GM12864 (cell line): ENCODE measurements around the gene GSTM3.
A peak's percentile ranks its signal among the peaks of the same experiment; 100 is the strongest.
"Not testable (repeated sequence)": the region's sequence is repeated elsewhere in the genome, so short reads cannot be mapped to it uniquely, and the experiment has no call there.

Experiments
- DNase-seq: peaks from one replicate; pipeline ENCODE4 v3.0.0-alpha.2; 2011; ENCODE audit warnings: low read depth
- H3K4me3 ChIP-seq: 2 replicates; pipeline ENCODE4 v1.5.1; 2011; ENCODE audit warnings: mild to moderate bottlenecking, low read depth, low read length, control low read depth
- TF ChIP-seq, protein P1 (sequence below): IDR thresholded peaks from 2 replicates; pipeline ENCODE4 v1.5.1; 2011; ENCODE audit warnings: low read depth, mild to moderate bottlenecking, moderate library complexity, low read length, control low read depth, inconsistent platforms; ENCODE audit errors: missing control alignments

The GSTM3 gene

DNA sequence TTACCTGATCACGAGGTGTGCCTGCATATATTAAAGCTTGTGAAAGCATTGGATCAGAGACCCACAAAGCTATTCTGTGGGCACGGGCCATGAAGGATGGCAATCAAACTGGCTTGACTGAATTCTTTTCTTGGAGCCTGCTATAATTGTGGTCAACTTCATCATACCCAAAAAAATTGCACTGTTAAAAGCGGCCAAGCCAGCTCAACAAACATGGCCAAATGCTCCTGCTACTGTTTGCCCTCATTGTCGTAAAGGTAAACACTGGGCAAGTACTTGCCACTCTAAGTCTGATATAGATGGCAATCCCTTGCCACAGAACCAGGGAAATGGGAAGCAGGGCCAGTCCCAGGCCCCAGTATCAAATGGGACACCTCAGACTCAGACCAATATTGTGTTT lies 35.4 kb downstream of the GSTM3 start:
- no peak overlapping the region for H3K4me3 ChIP-seq
- DNase-seq = no peak
- TF ChIP-seq, protein P1, sequence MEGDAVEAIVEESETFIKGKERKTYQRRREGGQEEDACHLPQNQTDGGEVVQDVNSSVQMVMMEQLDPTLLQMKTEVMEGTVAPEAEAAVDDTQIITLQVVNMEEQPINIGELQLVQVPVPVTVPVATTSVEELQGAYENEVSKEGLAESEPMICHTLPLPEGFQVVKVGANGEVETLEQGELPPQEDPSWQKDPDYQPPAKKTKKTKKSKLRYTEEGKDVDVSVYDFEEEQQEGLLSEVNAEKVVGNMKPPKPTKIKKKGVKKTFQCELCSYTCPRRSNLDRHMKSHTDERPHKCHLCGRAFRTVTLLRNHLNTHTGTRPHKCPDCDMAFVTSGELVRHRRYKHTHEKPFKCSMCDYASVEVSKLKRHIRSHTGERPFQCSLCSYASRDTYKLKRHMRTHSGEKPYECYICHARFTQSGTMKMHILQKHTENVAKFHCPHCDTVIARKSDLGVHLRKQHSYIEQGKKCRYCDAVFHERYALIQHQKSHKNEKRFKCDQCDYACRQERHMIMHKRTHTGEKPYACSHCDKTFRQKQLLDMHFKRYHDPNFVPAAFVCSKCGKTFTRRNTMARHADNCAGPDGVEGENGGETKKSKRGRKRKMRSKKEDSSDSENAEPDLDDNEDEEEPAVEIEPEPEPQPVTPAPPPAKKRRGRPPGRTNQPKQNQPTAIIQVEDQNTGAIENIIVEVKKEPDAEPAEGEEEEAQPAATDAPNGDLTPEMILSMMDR = no peak

- H3K4me3 ChIP-seq = no peak overlapping the region
- DNase-seq = no peak
- TF ChIP-seq, protein P1 = peak; percentile 18
Measured at GRCh38 chr1:109704173-109704572, 36.7 kb downstream of the GSTM3 start.

DNA sequence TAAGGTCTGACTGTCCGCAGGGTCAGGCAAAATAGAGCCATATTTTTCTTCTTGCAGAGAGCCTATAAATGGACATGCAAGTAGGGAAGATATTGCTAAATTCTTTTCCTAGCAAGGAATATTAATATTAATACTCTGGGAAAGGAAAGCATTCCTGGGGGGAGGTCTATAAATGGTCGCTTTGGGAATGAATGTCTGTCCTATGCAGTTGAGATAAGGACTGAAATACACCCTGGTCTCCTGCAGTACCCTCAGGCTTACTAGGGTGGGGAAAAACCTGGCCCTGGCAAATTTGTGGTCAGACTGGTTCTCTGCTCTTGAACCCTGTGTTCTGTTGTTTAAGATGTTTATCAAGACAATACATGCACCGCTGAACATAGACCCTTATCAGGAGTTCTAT lies 37.9 kb downstream of the GSTM3 start:
- not testable (repeated sequence) for H3K4me3 ChIP-seq, DNase-seq

GRCh38 chr1:109697861-109698260 lies 43.0 kb downstream of the GSTM3 start:
- H3K4me3 ChIP-seq, DNase-seq: not testable (repeated sequence)

- TF ChIP-seq, protein P1 = no peak
- no peak for DNase-seq
- H3K4me3 ChIP-seq = no peak overlapping the region
Measured at GRCh38 chr1:109697066-109697465, 43.8 kb downstream of the GSTM3 start.

DNA sequence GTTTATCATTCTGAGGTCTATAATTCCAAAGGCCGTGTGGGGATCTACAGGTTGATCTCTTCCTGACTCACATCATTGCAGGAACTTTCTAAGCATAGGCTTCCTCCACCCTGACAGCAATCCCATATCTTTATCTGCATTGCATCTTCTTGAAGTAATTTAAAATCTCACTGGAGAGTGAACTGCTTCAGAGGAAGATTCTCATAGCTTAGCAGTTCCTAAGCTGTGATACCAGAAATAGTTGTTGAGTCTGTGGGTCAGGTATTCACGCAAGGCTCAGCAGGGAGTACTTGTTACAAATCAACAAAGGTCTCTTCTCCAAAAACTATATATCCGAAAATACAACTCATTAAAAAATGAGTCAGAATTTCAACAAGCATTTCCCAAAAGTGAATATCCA lies 45.7 kb downstream of the GSTM3 start:
- DNase-seq, H3K4me3 ChIP-seq: not testable (repeated sequence)

DNA sequence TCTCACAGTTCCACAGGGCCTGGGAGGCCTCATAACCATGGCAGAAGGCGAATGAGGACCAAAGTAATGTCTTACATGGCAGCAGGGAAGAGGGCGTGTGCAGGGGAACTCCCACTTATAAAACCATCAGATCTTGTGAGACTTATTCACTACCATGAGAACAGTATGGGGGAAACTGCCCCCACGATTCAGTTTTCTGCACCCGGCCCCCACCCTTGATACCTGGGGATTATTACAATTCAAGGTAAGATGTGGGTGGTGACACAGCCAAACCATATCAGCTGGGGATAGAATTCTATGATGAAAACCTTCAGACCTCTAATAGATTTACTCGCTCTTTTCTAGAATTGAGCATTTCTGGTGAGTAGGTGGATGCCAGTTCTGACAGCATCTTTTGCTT lies 46.4 kb downstream of the GSTM3 start:
- H3K4me3 ChIP-seq, DNase-seq: not testable (repeated sequence)

GRCh38 chr1:109691759-109692158 lies 49.1 kb downstream of the GSTM3 start:
- TF ChIP-seq, protein P1 = no peak
- DNase-seq = no peak
- H3K4me3 ChIP-seq = no peak overlapping the region

- DNase-seq = no peak
- no peak overlapping the region for H3K4me3 ChIP-seq
- TF ChIP-seq, protein P1 = no peak
Measured at GRCh38 chr1:109689844-109690405, 50.9 kb downstream of the GSTM3 start.
